Measurements from ENCODE around the gene SYDE1.

DNA sequence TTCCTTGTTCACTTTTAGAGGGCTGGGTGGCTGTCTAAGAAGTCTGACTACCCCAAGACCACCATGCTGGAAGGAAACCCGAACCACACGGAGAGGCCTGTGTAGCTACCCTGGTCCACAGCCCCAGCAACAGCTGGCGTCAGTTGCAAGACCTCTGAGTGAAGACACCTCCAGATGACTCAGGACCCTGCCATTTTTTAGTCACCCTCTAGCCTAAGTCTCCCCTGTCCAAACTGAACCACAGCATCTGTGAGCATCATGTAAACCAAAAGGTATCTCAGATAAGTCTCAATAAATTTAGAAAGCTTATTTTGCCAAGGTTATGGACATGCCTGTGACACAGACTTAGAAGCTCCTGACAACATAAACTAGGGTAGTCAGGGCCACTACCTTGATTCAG lies 2.2 kb upstream of the SYDE1 start:
- TF ChIP-seq CTCF (IDR thresholded peaks at IDR 0.05; ENCODE audit: low read length), result no peak
- TF ChIP-seq EZH2 (optimal IDR thresholded peaks at IDR 0.05; ENCODE audit: low read depth, low read length), result no peak

Data from MM.1S (cell line).